SK-N-SH (cell line): ENCODE measurements around the gene NECTIN1. TPM values are rescaled to one million over a fixed set of nuclear protein-coding genes. Genes with fewer than 3 reads are reported as not detected.

Source experiments
- CTCF ChIA-PET: fragments of 300-600, 350-600 bp; formaldehyde crosslinking; extraction: SDS; loops from one replicate; lab custom pipeline; 2021; lab: Yijun Ruan, JAX
- POLR2A ChIA-PET: fragments of 350-600 bp; sonication (Branson Sonifier 250); formaldehyde crosslinking; extraction: SDS; loops from one replicate; lab custom pipeline; 2020; ENCODE audit warnings: antibody characterized with exemption, inconsistent platforms; lab: Yijun Ruan, JAX
- DNase-seq: peaks from one replicate; pipeline ENCODE4 v3.0.0; 2012
- H2AFZ ChIP-seq: fragments of 200-600 bp; sonication (generic); 2 replicates; pipeline ENCODE4 v1.8.1; 2016; ENCODE audit warnings: antibody characterized with exemption, mild to moderate bottlenecking, low read depth
- H3F3A ChIP-seq: fragments of 200-600 bp; sonication (generic); replicated peaks from 2 replicates; pipeline ENCODE3; 2016; ENCODE audit warnings: antibody characterized with exemption, mild to moderate bottlenecking; ENCODE audit not compliant: insufficient read depth
- H3K27ac ChIP-seq, 2 experiments: fragments of 200-500 bp in 1 of 2; fragments of 200-600 bp in 1 of 2; sonication (Bioruptor generic) in 1 of 2; sonication (generic), shearing (Covaris generic) in 1 of 2; 2 replicates each; pipeline versions ENCODE4 v1.5.1 to v1.6.1; 2014 to 2016; ENCODE audit warnings: low read depth in 2 of 2, inconsistent platforms in 1 of 2, low read length in 1 of 2, mild to moderate bottlenecking in 1 of 2, mixed read lengths in 1 of 2
- H3K27me3 ChIP-seq: fragments of 200-600 bp; sonication (generic), shearing (Covaris generic); 2 replicates; pipeline ENCODE4 v1.6.1; 2016; ENCODE audit warnings: mixed run types; ENCODE audit not compliant: insufficient read depth
- H3K36me3 ChIP-seq, 2 experiments: fragments of 200-500 bp in 1 of 2; fragments of 200-600 bp in 1 of 2; sonication (Bioruptor generic) in 1 of 2; sonication (generic) in 1 of 2; replicated peaks in 1 of 2; 2 replicates each; pipeline versions ENCODE3 to v1.5.1; 2014 to 2016; ENCODE audit warnings: low read length in 1 of 2, mild to moderate bottlenecking in 1 of 2; ENCODE audit not compliant: insufficient read depth in 2 of 2, control insufficient read depth in 1 of 2
- H3K4me1 ChIP-seq, 2 experiments: fragments of 200-500 bp in 1 of 2; fragments of 200-600 bp in 1 of 2; sonication (Bioruptor generic) in 1 of 2; sonication (generic), shearing (Covaris generic) in 1 of 2; 2 replicates each; pipeline versions ENCODE4 v1.5.1 to v1.6.1; 2014 to 2016; ENCODE audit warnings: low read depth in 1 of 2, low read length in 1 of 2, mixed run types in 1 of 2; ENCODE audit not compliant: insufficient read depth in 2 of 2, control insufficient read depth in 1 of 2
- H3K4me2 ChIP-seq: fragments of 200-600 bp; sonication (generic), shearing (Covaris generic); 2 replicates; pipeline ENCODE4 v1.6.1; 2017; ENCODE audit warnings: mixed run types
- H3K4me3 ChIP-seq, 2 experiments: fragments of 200-500 bp in 1 of 2; fragments of 200-600 bp in 1 of 2; sonication (Bioruptor generic) in 1 of 2; sonication (generic), shearing (Covaris generic) in 1 of 2; 2 replicates each; pipeline versions ENCODE4 v1.5.1 to v1.8.1; 2014 to 2016; ENCODE audit warnings: low read depth in 2 of 2, inconsistent platforms in 1 of 2, low read length in 1 of 2, mild to moderate bottlenecking in 1 of 2, mixed read lengths in 1 of 2, moderate library complexity in 1 of 2
- H3K79me2 ChIP-seq: fragments of 200-600 bp; sonication (generic); 2 replicates; pipeline ENCODE4 v1.8.1; 2017; ENCODE audit warnings: mild to moderate bottlenecking; ENCODE audit not compliant: insufficient read depth
- H3K9ac ChIP-seq: fragments of 200-600 bp; sonication (generic); 2 replicates; pipeline ENCODE4 v1.6.1; 2017; ENCODE audit warnings: mixed run types
- H3K9me2 ChIP-seq: fragments of 200-600 bp; sonication (generic); 2 replicates; pipeline ENCODE4 v1.6.1; 2017; ENCODE audit warnings: mixed run types
- H3K9me3 ChIP-seq: fragments of 200-600 bp; sonication (generic); 2 replicates; pipeline ENCODE4 v1.6.1; 2017; ENCODE audit warnings: mixed run types, mild to moderate bottlenecking, moderate library complexity
- H4K20me1 ChIP-seq: fragments of 200-600 bp; sonication (generic); 2 replicates; pipeline ENCODE4 v1.6.1; 2017; ENCODE audit warnings: mild to moderate bottlenecking, mixed run types; ENCODE audit not compliant: insufficient read depth
- CHD2 ChIP-seq: fragments of 150-350 bp; IDR thresholded peaks from 2 replicates; pipeline ENCODE4 v1.6.1; 2018; ENCODE audit warnings: low read length; ENCODE audit not compliant: partially characterized antibody
- GATA2 ChIP-seq: sonication (generic); formaldehyde crosslinking; IDR thresholded peaks from 2 replicates; pipeline ENCODE4 v1.5.0; 2020; ENCODE audit warnings: mild to moderate bottlenecking, missing genetic modification reagents
- MXI1 ChIP-seq: IDR thresholded peaks from 2 replicates; pipeline ENCODE4 v1.6.1; 2012; ENCODE audit warnings: mild to moderate bottlenecking, low read depth, low read length, improper control_type of control experiment
- RCOR1 ChIP-seq: fragments of 150-350 bp; IDR thresholded peaks from 2 replicates; pipeline ENCODE4 v1.6.1; 2017; ENCODE audit warnings: antibody characterized with exemption, low read length
- SMC3 ChIP-seq: IDR thresholded peaks from 2 replicates; pipeline ENCODE4 v1.6.1; 2012; ENCODE audit warnings: low read depth, low read length, improper control_type of control experiment
- TCF12 ChIP-seq: IDR thresholded peaks from 2 replicates; pipeline ENCODE4 v1.4.0; 2012
- USF1 ChIP-seq: IDR thresholded peaks from 2 replicates; pipeline ENCODE4 v1.4.0; 2012; ENCODE audit warnings: low read depth, borderline replicate concordance
- WGBS: methylation state at CpG from one replicate; pipeline ENCODE4 v1.1.6; 2017; ENCODE audit warnings: low lambda C conversion rate; 5-methylcytosine and 5-hydroxymethylcytosine counted together
- polyA plus RNA-seq, 3 experiments: library from polyadenylated mRNA; depleted of rRNA; stranded (reverse); fragments of >200 nt; gene quantifications; 2 replicates each; pipeline ENCODE4 v1.2.3, GENCODE V29; 2012
- TF ChIP-seq, protein P1 (sequence below): IDR thresholded peaks from 2 replicates; pipeline ENCODE4 v1.4.0; 2012; ENCODE audit warnings: low read depth, borderline replicate concordance
- TF ChIP-seq, protein P2 (sequence below): IDR thresholded peaks from 2 replicates; pipeline ENCODE4 v1.6.1; 2012; ENCODE audit warnings: mild to moderate bottlenecking, low read depth, low read length, moderate library complexity
- TF ChIP-seq, protein P3 (sequence below): fragments of 200-600 bp; sonication (generic); IDR thresholded peaks from 2 replicates; pipeline ENCODE4 v1.6.1; 2017; ENCODE audit warnings: antibody characterized with exemption, mild to moderate bottlenecking, moderate library complexity

The NECTIN1 gene
- polyA plus RNA-seq, 1 of the 3 experiments (the other 2 are of a cell fraction): 9.1 TPM

DNA sequence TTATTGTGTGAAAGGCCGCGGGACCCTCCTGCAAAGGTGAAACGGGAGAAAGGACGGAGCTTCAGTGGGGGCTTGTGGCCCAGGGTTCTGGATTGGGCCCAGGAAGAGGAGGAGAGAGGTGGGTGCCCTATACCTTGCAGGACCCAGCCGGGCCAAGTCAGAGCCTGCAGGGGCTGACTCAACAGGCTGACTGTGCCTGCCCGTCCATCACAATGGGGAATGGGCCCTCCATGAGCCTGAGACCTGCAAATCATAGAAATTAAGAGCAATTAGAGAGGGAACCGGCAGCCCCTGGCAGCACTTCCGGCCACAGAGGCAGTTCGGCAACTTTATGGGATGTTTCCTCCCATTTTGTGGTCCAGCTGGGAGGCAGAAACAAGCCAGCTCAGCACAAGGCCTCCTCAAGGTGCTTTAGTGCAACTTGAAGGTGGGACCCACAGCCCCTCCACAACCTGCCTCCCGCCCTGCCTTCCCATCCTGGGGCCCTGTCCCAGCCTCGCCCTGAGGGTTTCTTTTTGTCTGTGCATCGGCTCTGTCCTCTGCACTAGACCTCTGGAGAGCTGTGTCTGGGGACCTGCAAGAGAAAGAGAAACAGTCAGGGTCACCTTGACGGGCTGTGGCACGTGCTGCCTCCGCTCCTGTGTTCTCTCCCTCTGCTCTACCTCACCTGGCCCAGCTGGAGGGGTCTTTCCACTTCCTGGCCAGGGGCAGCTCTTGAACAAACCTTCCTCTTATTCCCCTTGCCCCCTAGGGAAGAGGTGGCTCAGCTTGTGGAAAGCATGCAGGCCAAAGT lies 19.1 kb upstream of the NECTIN1 start:
- WGBS: 74% methylated on average over 12 of the region's 15 CpGs
- DNase-seq: no peak
- H3K4me1 ChIP-seq: peaks cover 0 to 17% of the 10 kb centered on the region in 2 experiments; a peak in 2 of 4 replicates
- no peaks in the 10 kb centered on the region for H4K20me1 ChIP-seq
- peaks cover 16% of the 10 kb centered on the region for H3K27me3 ChIP-seq
- H3K9me2 ChIP-seq: no peaks in the 10 kb centered on the region
- H3K4me3 ChIP-seq: no peak overlapping the region
- H3F3A ChIP-seq: no peaks in the 10 kb centered on the region
- no peak overlapping the region for H2AFZ ChIP-seq
- H3K4me2 ChIP-seq: no peak overlapping the region
- ChIA-PET POLR2A (interaction anchor here (0.7 kb wide), 1 partner anchor 9 kb away, joined by 3 read pairs; no protein-coding TSS in a partner anchor), CTCF (interaction anchor here (0.7 to 5.6 kb wide), 3 partner anchors 8 to 19 kb away, joined by 4 to 22 read pairs (median 4); partner anchors contain the start of gene NECTIN1)
- no peak overlapping the region for H3K9ac ChIP-seq
- H3K79me2 ChIP-seq: no peaks in the 10 kb centered on the region
- no peak overlapping the region for H3K27ac ChIP-seq
- no peak for TF ChIP-seq GATA2 (CRISPR knock-in tag)
- TF ChIP-seq, protein P1, sequence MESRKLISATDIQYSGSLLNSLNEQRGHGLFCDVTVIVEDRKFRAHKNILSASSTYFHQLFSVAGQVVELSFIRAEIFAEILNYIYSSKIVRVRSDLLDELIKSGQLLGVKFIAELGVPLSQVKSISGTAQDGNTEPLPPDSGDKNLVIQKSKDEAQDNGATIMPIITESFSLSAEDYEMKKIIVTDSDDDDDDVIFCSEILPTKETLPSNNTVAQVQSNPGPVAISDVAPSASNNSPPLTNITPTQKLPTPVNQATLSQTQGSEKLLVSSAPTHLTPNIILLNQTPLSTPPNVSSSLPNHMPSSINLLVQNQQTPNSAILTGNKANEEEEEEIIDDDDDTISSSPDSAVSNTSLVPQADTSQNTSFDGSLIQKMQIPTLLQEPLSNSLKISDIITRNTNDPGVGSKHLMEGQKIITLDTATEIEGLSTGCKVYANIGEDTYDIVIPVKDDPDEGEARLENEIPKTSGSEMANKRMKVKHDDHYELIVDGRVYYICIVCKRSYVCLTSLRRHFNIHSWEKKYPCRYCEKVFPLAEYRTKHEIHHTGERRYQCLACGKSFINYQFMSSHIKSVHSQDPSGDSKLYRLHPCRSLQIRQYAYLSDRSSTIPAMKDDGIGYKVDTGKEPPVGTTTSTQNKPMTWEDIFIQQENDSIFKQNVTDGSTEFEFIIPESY: no peak
- no peak for TF ChIP-seq CHD2
- no peak for TF ChIP-seq MXI1
- no peak for TF ChIP-seq RCOR1
- no peak for TF ChIP-seq USF1
- no peak for TF ChIP-seq TCF12
- TF ChIP-seq, protein P2, sequence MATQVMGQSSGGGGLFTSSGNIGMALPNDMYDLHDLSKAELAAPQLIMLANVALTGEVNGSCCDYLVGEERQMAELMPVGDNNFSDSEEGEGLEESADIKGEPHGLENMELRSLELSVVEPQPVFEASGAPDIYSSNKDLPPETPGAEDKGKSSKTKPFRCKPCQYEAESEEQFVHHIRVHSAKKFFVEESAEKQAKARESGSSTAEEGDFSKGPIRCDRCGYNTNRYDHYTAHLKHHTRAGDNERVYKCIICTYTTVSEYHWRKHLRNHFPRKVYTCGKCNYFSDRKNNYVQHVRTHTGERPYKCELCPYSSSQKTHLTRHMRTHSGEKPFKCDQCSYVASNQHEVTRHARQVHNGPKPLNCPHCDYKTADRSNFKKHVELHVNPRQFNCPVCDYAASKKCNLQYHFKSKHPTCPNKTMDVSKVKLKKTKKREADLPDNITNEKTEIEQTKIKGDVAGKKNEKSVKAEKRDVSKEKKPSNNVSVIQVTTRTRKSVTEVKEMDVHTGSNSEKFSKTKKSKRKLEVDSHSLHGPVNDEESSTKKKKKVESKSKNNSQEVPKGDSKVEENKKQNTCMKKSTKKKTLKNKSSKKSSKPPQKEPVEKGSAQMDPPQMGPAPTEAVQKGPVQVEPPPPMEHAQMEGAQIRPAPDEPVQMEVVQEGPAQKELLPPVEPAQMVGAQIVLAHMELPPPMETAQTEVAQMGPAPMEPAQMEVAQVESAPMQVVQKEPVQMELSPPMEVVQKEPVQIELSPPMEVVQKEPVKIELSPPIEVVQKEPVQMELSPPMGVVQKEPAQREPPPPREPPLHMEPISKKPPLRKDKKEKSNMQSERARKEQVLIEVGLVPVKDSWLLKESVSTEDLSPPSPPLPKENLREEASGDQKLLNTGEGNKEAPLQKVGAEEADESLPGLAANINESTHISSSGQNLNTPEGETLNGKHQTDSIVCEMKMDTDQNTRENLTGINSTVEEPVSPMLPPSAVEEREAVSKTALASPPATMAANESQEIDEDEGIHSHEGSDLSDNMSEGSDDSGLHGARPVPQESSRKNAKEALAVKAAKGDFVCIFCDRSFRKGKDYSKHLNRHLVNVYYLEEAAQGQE: no peak
- TF ChIP-seq, protein P3, sequence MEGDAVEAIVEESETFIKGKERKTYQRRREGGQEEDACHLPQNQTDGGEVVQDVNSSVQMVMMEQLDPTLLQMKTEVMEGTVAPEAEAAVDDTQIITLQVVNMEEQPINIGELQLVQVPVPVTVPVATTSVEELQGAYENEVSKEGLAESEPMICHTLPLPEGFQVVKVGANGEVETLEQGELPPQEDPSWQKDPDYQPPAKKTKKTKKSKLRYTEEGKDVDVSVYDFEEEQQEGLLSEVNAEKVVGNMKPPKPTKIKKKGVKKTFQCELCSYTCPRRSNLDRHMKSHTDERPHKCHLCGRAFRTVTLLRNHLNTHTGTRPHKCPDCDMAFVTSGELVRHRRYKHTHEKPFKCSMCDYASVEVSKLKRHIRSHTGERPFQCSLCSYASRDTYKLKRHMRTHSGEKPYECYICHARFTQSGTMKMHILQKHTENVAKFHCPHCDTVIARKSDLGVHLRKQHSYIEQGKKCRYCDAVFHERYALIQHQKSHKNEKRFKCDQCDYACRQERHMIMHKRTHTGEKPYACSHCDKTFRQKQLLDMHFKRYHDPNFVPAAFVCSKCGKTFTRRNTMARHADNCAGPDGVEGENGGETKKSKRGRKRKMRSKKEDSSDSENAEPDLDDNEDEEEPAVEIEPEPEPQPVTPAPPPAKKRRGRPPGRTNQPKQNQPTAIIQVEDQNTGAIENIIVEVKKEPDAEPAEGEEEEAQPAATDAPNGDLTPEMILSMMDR: no peak
- TF ChIP-seq SMC3: no peak
- no peaks in the 10 kb centered on the region for H3K36me3 ChIP-seq
- H3K9me3 ChIP-seq: no peaks in the 10 kb centered on the region
